Measurements from ENCODE around the gene USP43.

DNA sequence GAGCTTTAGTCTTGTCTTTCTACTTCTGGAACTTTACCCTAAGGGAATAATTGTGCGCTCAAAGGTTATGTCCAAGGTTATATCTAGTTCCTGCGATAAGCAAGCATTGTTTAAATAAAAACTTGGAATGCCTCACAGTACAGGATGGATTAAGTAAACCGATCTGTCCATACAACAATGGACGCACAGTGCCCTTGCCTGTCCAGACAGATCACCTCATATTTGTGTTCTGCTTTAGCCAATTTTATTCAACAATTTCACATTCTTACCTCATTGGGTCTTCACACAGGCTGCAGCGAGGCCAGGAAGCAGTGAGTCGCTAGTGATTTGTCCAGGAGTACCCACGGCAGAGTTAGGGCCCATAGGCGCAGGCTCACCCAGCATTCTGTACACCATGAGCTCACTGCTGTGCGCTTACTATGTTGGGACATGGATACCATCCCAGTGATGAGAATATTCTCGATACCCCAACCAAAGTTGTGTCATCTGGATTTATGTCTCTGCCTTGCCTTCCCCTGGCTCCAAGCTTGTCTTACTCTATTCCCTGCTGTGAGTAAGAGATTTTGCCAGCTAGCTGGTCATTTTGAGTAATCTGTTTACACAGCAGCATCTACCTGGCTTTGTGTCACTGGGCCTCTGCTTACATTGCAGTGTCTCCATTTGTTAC lies 39.8 kb downstream of the USP43 start:
- TF ChIP-seq POLR2A (IDR thresholded peaks at IDR 0.05; ENCODE audit: low read depth, low read length) (no peak), TAF1 (IDR thresholded peaks at IDR 0.05; ENCODE audit: borderline replicate concordance, low read depth, low read length) (no peak)

Measured in GM12892 (cell line).